Measurements from ENCODE around the gene CDH18. TPM values are rescaled to one million over a fixed set of nuclear protein-coding genes. Genes with fewer than 3 reads are reported as not detected.

CDH18 gene
- total RNA-seq, 2 donors from 2014 or later = not detected

GRCh38 chr5:19978476-19978875 lies 9.5 kb downstream of the CDH18 start:
- H3K4me3 Mint-ChIP-seq = no peak overlapping the region
- no peaks in the 10 kb centered on the region for H3K9me3 ChIP-seq (ENCODE audit: control insufficient read depth, low read length, poor library complexity, severe bottlenecking)
- H3K27me3 Mint-ChIP-seq = no peaks in the 10 kb centered on the region
- ATAC-seq (no peak), DNase-seq (no peak)
- H3K36me3 Mint-ChIP-seq (ENCODE audit: low read depth) = no peaks in the 10 kb centered on the region
- no peaks in the 10 kb centered on the region for H3K4me1 Mint-ChIP-seq
- no peak overlapping the region for H3K27ac Mint-ChIP-seq

- Mint-ChIP-seq H3K4me3 (no peak overlapping the region), H3K36me3 (ENCODE audit: low read depth) (no peaks in the 10 kb centered on the region), H3K4me1 (no peaks in the 10 kb centered on the region), H3K27me3 (no peaks in the 10 kb centered on the region), H3K27ac (no peak overlapping the region)
- ATAC-seq (no peak), DNase-seq (no peak)
- H3K9me3 ChIP-seq (ENCODE audit: control insufficient read depth, low read length, poor library complexity, severe bottlenecking) = no peaks in the 10 kb centered on the region
These were observed 10.9 kb downstream of the CDH18 start for GRCh38 chr5:19977099-19977498.

- no peaks in the 10 kb centered on the region for H3K27me3 Mint-ChIP-seq
- H3K4me1 Mint-ChIP-seq = no peaks in the 10 kb centered on the region
- no peak for ATAC-seq
- no peak for DNase-seq
- H3K4me3 Mint-ChIP-seq = no peak overlapping the region
- no peak overlapping the region for H3K27ac Mint-ChIP-seq
- H3K9me3 ChIP-seq (ENCODE audit: control insufficient read depth, low read length, poor library complexity, severe bottlenecking) = no peaks in the 10 kb centered on the region
- no peaks in the 10 kb centered on the region for H3K36me3 Mint-ChIP-seq (ENCODE audit: low read depth)
These were observed 12.2 kb downstream of the CDH18 start for GRCh38 chr5:19975795-19976194.

- Mint-ChIP-seq H3K4me3 (no peak overlapping the region), H3K27me3 (no peaks in the 10 kb centered on the region), H3K27ac (no peak overlapping the region), H3K36me3 (ENCODE audit: low read depth) (no peaks in the 10 kb centered on the region), H3K4me1 (no peaks in the 10 kb centered on the region)
- ATAC-seq (no peak), DNase-seq (no peak)
- no peaks in the 10 kb centered on the region for H3K9me3 ChIP-seq (ENCODE audit: control insufficient read depth, low read length, poor library complexity, severe bottlenecking)
These were observed 27.5 kb downstream of the CDH18 start for GRCh38 chr5:19960451-19960850.

GRCh38 chr5:19959830-19960384 lies 28.1 kb downstream of the CDH18 start:
- no peak overlapping the region for H3K4me3 Mint-ChIP-seq
- no peaks in the 10 kb centered on the region for H3K4me1 Mint-ChIP-seq
- H3K36me3 Mint-ChIP-seq (ENCODE audit: low read depth) = no peaks in the 10 kb centered on the region
- DNase-seq (no peak), ATAC-seq (no peak)
- no peaks in the 10 kb centered on the region for H3K9me3 ChIP-seq (ENCODE audit: control insufficient read depth, low read length, poor library complexity, severe bottlenecking)
- no peaks in the 10 kb centered on the region for H3K27me3 Mint-ChIP-seq
- H3K27ac Mint-ChIP-seq = no peak overlapping the region

GRCh38 chr5:19950897-19951296 lies 37.1 kb downstream of the CDH18 start:
- H3K27ac Mint-ChIP-seq = no peak overlapping the region
- H3K9me3 ChIP-seq (ENCODE audit: control insufficient read depth, low read length, poor library complexity, severe bottlenecking) = no peaks in the 10 kb centered on the region
- ATAC-seq = no peak
- H3K4me1 Mint-ChIP-seq = no peaks in the 10 kb centered on the region
- no peak for DNase-seq
- no peak overlapping the region for H3K4me3 Mint-ChIP-seq
- H3K36me3 Mint-ChIP-seq (ENCODE audit: low read depth) = no peaks in the 10 kb centered on the region
- no peaks in the 10 kb centered on the region for H3K27me3 Mint-ChIP-seq

GRCh38 chr5:19940192-19940591 lies 47.8 kb downstream of the CDH18 start:
- DNase-seq (no peak), ATAC-seq (no peak)
- no peak overlapping the region for H3K27ac Mint-ChIP-seq
- no peaks in the 10 kb centered on the region for H3K27me3 Mint-ChIP-seq
- H3K4me1 Mint-ChIP-seq = no peaks in the 10 kb centered on the region
- H3K4me3 Mint-ChIP-seq = no peak overlapping the region
- no peaks in the 10 kb centered on the region for H3K36me3 Mint-ChIP-seq (ENCODE audit: low read depth)
- H3K9me3 ChIP-seq (ENCODE audit: control insufficient read depth, low read length, poor library complexity, severe bottlenecking) = peaks cover 3% of the 10 kb centered on the region

- Mint-ChIP-seq H3K4me3 (no peak overlapping the region), H3K27ac (no peak overlapping the region), H3K4me1 (no peaks in the 10 kb centered on the region), H3K36me3 (ENCODE audit: low read depth) (no peaks in the 10 kb centered on the region), H3K27me3 (no peaks in the 10 kb centered on the region)
- DNase-seq (no peak), ATAC-seq (no peak)
- no peaks in the 10 kb centered on the region for H3K9me3 ChIP-seq (ENCODE audit: control insufficient read depth, low read length, poor library complexity, severe bottlenecking)
These were observed 57.5 kb downstream of the CDH18 start for GRCh38 chr5:19930451-19930850.

GRCh38 chr5:19928562-19929421 lies 59.2 kb downstream of the CDH18 start:
- H3K27me3 Mint-ChIP-seq = no peaks in the 10 kb centered on the region
- no peak for ATAC-seq
- no peaks in the 10 kb centered on the region for H3K4me1 Mint-ChIP-seq

GRCh38 chr5:19927919-19928318 lies 60.1 kb downstream of the CDH18 start:
- no peaks in the 10 kb centered on the region for H3K27me3 Mint-ChIP-seq
- no peak overlapping the region for H3K27ac Mint-ChIP-seq
- no peaks in the 10 kb centered on the region for H3K4me1 Mint-ChIP-seq
- no peaks in the 10 kb centered on the region for H3K36me3 Mint-ChIP-seq (ENCODE audit: low read depth)
- DNase-seq (no peak), ATAC-seq (no peak)
- H3K4me3 Mint-ChIP-seq = no peak overlapping the region
- no peaks in the 10 kb centered on the region for H3K9me3 ChIP-seq (ENCODE audit: control insufficient read depth, low read length, poor library complexity, severe bottlenecking)

More at GRCh38 chr5:19928562-19929421, 59.2 kb downstream of the CDH18 start:
- no peaks in the 10 kb centered on the region for H3K9me3 ChIP-seq (ENCODE audit: control insufficient read depth, low read length, poor library complexity, severe bottlenecking)
- H3K4me3 Mint-ChIP-seq = no peak overlapping the region
- no peak overlapping the region for H3K27ac Mint-ChIP-seq
- DNase-seq = no peak
- no peaks in the 10 kb centered on the region for H3K36me3 Mint-ChIP-seq (ENCODE audit: low read depth)

GRCh38 chr5:19927170-19927569 lies 60.8 kb downstream of the CDH18 start:
- H3K9me3 ChIP-seq (ENCODE audit: control insufficient read depth, low read length, poor library complexity, severe bottlenecking) = no peaks in the 10 kb centered on the region
- H3K27me3 Mint-ChIP-seq = no peaks in the 10 kb centered on the region
- no peaks in the 10 kb centered on the region for H3K36me3 Mint-ChIP-seq (ENCODE audit: low read depth)
- ATAC-seq = no peak
- no peak overlapping the region for H3K4me3 Mint-ChIP-seq
- DNase-seq = no peak
- H3K27ac Mint-ChIP-seq = no peak overlapping the region
- H3K4me1 Mint-ChIP-seq = no peaks in the 10 kb centered on the region

GRCh38 chr5:19923742-19924141 lies 64.3 kb downstream of the CDH18 start:
- Mint-ChIP-seq H3K27ac (no peak overlapping the region), H3K36me3 (ENCODE audit: low read depth) (no peaks in the 10 kb centered on the region), H3K4me3 (no peak overlapping the region), H3K4me1 (no peaks in the 10 kb centered on the region), H3K27me3 (no peaks in the 10 kb centered on the region)
- H3K9me3 ChIP-seq (ENCODE audit: control insufficient read depth, low read length, poor library complexity, severe bottlenecking) = no peaks in the 10 kb centered on the region
- DNase-seq = no peak
- ATAC-seq = no peak

- ATAC-seq (no peak), DNase-seq (no peak)
- no peaks in the 10 kb centered on the region for H3K4me1 Mint-ChIP-seq
- no peak overlapping the region for H3K4me3 Mint-ChIP-seq
- no peaks in the 10 kb centered on the region for H3K9me3 ChIP-seq (ENCODE audit: control insufficient read depth, low read length, poor library complexity, severe bottlenecking)
- H3K27me3 Mint-ChIP-seq = no peaks in the 10 kb centered on the region
- H3K36me3 Mint-ChIP-seq (ENCODE audit: low read depth) = no peaks in the 10 kb centered on the region
- H3K27ac Mint-ChIP-seq = no peak overlapping the region
These were observed 67.2 kb downstream of the CDH18 start for GRCh38 chr5:19920761-19921160.

GRCh38 chr5:19918780-19919179 lies 69.2 kb downstream of the CDH18 start:
- Mint-ChIP-seq H3K4me3 (no peak overlapping the region), H3K4me1 (no peaks in the 10 kb centered on the region), H3K27ac (no peak overlapping the region), H3K36me3 (ENCODE audit: low read depth) (no peaks in the 10 kb centered on the region), H3K27me3 (no peaks in the 10 kb centered on the region)
- DNase-seq (no peak), ATAC-seq (no peak)
- no peaks in the 10 kb centered on the region for H3K9me3 ChIP-seq (ENCODE audit: control insufficient read depth, low read length, poor library complexity, severe bottlenecking)
